Endothelial cell of hepatic sinusoid (primary cell): ENCODE data around the gene TC2N.
"Not testable (repeated sequence)": the region's sequence is repeated elsewhere in the genome, so short reads cannot be mapped to it uniquely, and the experiment has no call there.

Experiments used
- in situ Hi-C: cut with HindIII; loops from 2 replicates; pipeline ENCODE4 v1.10.0; 2017; ENCODE audit warnings: low sequenced_read_pairs

The TC2N gene

GRCh38 chr14:91889477-91890211 lies 22.3 kb upstream of the TC2N start:
- in situ Hi-C loops = no loop called here

- in situ Hi-C loops = no loop called here
Observed at GRCh38 chr14:91888641-91889476, 21.5 kb upstream of the TC2N start.

GRCh38 chr14:91886961-91887360 lies 19.6 kb upstream of the TC2N start:
- in situ Hi-C loops = no loop called here

GRCh38 chr14:91885839-91886238 lies 18.5 kb upstream of the TC2N start:
- in situ Hi-C loops = no loop called here

GRCh38 chr14:91885113-91885712 lies 17.9 kb upstream of the TC2N start:
- in situ Hi-C loops = no loop called here

- in situ Hi-C loops = no loop called here
Observed at GRCh38 chr14:91884664-91885063, 17.3 kb upstream of the TC2N start.

GRCh38 chr14:91883753-91884152 lies 16.4 kb upstream of the TC2N start:
- in situ Hi-C loops = no loop called here

GRCh38 chr14:91882776-91883175 lies 15.4 kb upstream of the TC2N start:
- in situ Hi-C loops = no loop called here

GRCh38 chr14:91882369-91882768 lies 15.0 kb upstream of the TC2N start:
- in situ Hi-C loops = no loop called here

GRCh38 chr14:91879196-91879595 lies 11.9 kb upstream of the TC2N start:
- in situ Hi-C loops = no loop called here

GRCh38 chr14:91878274-91878673 lies 10.9 kb upstream of the TC2N start:
- in situ Hi-C loops = no loop called here

GRCh38 chr14:91877376-91877915 lies 10.1 kb upstream of the TC2N start:
- in situ Hi-C loops = no loop called here

- in situ Hi-C loops = no loop called here
Observed at GRCh38 chr14:91876492-91876891, 9.2 kb upstream of the TC2N start.

GRCh38 chr14:91875525-91876286 lies 8.4 kb upstream of the TC2N start:
- in situ Hi-C loops = no loop called here

GRCh38 chr14:91873471-91874415 lies 6.4 kb upstream of the TC2N start:
- in situ Hi-C loops = no loop called here

GRCh38 chr14:91872517-91873470 lies 5.5 kb upstream of the TC2N start:
- in situ Hi-C loops = no loop called here

GRCh38 chr14:91872011-91872501 lies 4.7 kb upstream of the TC2N start:
- in situ Hi-C loops = no loop called here

- in situ Hi-C loops = not testable (repeated sequence)
Observed at GRCh38 chr14:91871401-91871800, 4.1 kb upstream of the TC2N start.
